Activated CD8-positive, alpha-beta memory T cell treated with anti-CD3 and anti-CD28 coated beads for 24 hours (primary cell): ENCODE results near the gene MAN2A1.

ENCODE experiments used
- DNase-seq: peaks from one replicate; pipeline ENCODE4 v3.0.0-alpha.2; 2020

The MAN2A1 gene

GRCh38 chr5:109689740-109690241 lies at the start of gene MAN2A1:
TSS of gene MAN2A1 (plus strand) at chr5:109689927. CDS start at chr5:109690418, 491 bp downstream.
- DNase-seq, result no peak

GRCh38 chr5:109640976-109641375 lies 48.8 kb upstream of the MAN2A1 start:
- no peak for DNase-seq

- DNase-seq, result no peak
Measured at GRCh38 chr5:109643791-109644350, 45.9 kb upstream of the MAN2A1 start.

GRCh38 chr5:109644829-109645228 lies 44.9 kb upstream of the MAN2A1 start:
- DNase-seq, result no peak

GRCh38 chr5:109645707-109646192 lies 44.0 kb upstream of the MAN2A1 start:
- no peak for DNase-seq

- no peak for DNase-seq
Measured at GRCh38 chr5:109649318-109649717, 40.4 kb upstream of the MAN2A1 start.

GRCh38 chr5:109650493-109650892 lies 39.2 kb upstream of the MAN2A1 start:
- DNase-seq, result no peak

GRCh38 chr5:109652096-109652495 lies 37.6 kb upstream of the MAN2A1 start:
- no peak for DNase-seq

- DNase-seq, result no peak
Measured at GRCh38 chr5:109653042-109653441, 36.7 kb upstream of the MAN2A1 start.

- DNase-seq, result no peak
Measured at GRCh38 chr5:109653561-109654239, 36.0 kb upstream of the MAN2A1 start.

- DNase-seq, result no peak
Measured at GRCh38 chr5:109654455-109654854, 35.3 kb upstream of the MAN2A1 start.

- no peak for DNase-seq
Measured at GRCh38 chr5:109655841-109656240, 33.9 kb upstream of the MAN2A1 start.

- no peak for DNase-seq
Measured at GRCh38 chr5:109656829-109657228, 32.9 kb upstream of the MAN2A1 start.

- no peak for DNase-seq
Measured at GRCh38 chr5:109659901-109660300, 29.8 kb upstream of the MAN2A1 start.

- no peak for DNase-seq
Measured at GRCh38 chr5:109660301-109660700, 29.4 kb upstream of the MAN2A1 start.

- DNase-seq, result no peak
Measured at GRCh38 chr5:109668237-109668636, 21.5 kb upstream of the MAN2A1 start.

GRCh38 chr5:109668668-109669422 lies 20.9 kb upstream of the MAN2A1 start:
- no peak for DNase-seq

GRCh38 chr5:109669991-109670706 lies 19.6 kb upstream of the MAN2A1 start:
- DNase-seq, result no peak

GRCh38 chr5:109671136-109671535 lies 18.6 kb upstream of the MAN2A1 start:
- DNase-seq, result no peak

GRCh38 chr5:109674596-109674995 lies 15.1 kb upstream of the MAN2A1 start:
- no peak for DNase-seq

- DNase-seq, result no peak
Measured at GRCh38 chr5:109676920-109677319, 12.8 kb upstream of the MAN2A1 start.

GRCh38 chr5:109678447-109678846 lies 11.3 kb upstream of the MAN2A1 start:
- no peak for DNase-seq

- no peak for DNase-seq
Measured at GRCh38 chr5:109681763-109682162, 8.0 kb upstream of the MAN2A1 start.
